CD4-positive, alpha-beta T cell treated with Interleukin-2 at 100 ng/mL for 4 hours (primary cell): ENCODE data around the gene HTN3.
"Not testable (repeated sequence)": the region's sequence is repeated elsewhere in the genome, so short reads cannot be mapped to it uniquely, and the experiment has no call there.

Experiments used
- DNase-seq: peaks from one replicate; pipeline ENCODE4 v3.0.0-alpha.2; 2020; ENCODE audit warnings: low spot score

Gene HTN3

DNA sequence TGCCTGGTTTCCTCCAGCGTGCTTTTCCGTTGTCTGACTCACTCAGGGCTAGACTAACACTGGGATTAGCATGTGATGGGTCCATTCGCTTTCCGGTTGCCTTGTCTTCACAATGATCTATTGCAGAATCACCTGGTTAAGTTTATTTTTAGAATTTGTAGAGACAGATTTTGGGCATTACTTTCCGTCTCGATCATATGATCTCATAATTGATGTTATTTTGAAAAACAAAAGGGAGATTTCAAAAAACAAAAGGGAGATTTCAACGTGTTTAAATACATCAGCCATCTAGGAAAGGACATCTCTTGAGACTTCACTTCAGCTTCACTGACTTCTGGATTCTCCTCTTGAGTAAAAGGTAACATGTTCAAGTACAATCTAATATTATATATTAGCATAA lies at the start of gene HTN3:
HTN3 (plus strand) TSS at position 301 of the 400 bp plus-strand sequence. CDS start 2,282 bp downstream, outside the sequence.
- not testable (repeated sequence) for DNase-seq

DNA sequence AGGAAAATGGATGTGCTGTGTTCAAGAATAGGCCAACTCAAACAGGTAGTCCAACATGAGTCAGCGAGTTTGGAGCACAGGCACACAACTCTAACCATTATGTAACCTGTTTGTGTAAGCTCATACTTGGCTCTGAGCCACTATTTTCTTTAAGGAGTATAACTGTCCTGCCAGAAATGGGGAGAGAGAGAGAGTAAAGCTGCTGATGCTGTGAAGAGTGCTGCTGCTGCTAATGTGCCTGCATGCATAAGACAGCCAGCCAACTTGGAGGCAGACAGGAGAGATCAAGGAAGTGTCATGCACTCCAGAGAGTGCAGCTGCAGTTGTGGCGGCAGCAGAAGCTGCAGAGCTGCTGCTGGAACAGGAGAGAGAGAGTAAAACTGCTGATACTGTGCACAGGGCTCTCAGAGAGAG lies 44.2 kb upstream of the HTN3 start:
- DNase-seq, result no peak

DNA sequence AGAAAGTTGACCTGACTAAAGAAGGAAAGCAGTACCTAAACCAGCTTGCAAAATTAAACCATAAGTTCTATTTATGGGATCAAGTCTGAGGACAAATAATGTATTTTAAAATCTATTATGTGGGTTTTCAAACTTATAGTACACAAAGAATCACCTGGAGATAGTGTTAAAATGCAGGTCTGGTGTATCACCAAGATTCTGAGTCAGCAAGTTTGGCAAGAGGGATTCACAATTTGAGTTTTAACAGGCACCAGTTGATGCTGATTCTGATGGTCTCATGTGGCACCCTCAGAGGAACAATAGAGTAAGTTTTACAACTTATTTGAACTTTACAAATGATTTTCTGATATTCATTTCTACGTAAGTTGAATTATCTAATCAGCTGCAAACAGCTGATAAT lies 41.6 kb upstream of the HTN3 start:
- no peak for DNase-seq

DNA sequence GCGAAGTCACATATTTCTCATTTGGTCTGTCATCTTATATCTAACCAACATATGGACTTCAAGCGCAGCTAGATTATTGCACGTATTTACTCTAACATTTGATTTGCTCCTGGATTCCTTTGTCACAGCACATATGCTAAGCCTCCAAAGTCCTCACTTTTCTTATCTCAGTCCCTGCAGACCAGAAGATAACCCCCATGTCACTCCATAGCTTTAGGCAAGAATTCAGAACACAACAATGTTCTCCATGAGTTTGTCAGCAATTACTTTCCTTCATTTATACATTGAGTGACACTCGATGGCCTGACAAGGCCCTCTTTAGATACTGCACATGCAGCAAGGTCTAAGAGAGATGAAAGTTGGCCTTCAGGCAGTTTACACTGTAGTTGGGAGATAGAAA lies 37.2 kb upstream of the HTN3 start:
- no peak for DNase-seq

DNA sequence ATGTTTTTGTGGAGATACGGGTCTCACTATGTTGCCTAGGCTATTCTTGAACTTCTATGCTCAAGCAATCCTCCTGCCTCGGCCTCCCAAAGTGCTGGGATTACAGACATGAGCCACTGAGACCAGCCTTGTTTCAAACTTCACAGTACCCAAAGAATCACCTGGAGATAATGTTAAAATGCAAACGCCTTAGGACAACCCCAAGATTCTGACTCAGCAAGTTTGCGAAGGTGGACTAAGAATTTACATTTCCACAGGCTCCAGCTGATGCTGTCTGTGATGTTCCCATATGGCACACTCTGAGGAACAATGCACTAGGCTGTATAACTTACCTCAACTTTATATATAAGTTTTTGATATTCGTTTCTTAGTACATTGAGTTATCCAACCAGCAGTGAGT lies 33.5 kb upstream of the HTN3 start:
- DNase-seq, result no peak

DNA sequence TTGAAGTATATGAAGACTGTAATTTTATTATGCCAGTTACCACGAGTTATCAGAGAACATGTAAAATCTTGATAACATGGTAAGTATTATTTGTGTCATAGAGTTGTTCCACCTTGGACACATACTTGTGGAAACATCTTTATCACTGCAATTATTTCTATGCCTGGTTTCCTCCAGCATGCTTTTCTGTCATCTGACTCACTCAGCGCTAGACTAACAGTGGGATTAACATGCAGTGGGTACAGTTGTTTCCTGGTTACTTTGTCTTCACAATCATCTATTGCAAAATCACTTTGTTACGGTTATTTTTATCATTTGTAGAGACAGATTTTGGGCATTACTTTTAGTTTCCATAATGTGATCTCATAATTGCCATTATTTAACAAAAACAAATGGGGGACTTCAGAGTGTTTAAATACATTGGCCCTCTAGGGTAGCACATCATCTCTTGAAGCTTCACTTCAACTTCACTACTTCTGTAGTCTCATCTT lies 32.7 kb upstream of the HTN3 start, which contains the start of gene STATH:
STATH (plus strand) TSS at position 441 of the 491 bp plus-strand sequence. CDS start 2,472 bp downstream, outside the sequence.
- no peak for DNase-seq

DNA sequence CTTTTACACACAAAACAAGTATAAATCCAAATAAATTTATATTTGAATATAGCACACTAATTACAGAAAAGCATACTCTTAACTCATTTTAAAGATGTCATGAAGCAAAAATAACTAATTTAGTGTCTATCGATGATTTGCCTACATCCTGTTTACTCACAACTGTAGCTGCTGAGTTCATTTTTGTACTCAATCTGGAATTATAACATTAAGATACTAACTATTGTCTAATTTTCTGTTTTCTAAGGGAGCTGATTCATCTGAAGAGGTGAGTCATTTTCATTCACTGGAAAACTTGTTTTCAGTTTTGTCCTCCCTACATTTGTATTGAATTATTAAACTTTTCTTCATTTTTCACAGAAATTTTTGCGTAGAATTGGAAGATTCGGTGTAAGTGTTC lies 28.8 kb upstream of the HTN3 start:
- no peak for DNase-seq

DNA sequence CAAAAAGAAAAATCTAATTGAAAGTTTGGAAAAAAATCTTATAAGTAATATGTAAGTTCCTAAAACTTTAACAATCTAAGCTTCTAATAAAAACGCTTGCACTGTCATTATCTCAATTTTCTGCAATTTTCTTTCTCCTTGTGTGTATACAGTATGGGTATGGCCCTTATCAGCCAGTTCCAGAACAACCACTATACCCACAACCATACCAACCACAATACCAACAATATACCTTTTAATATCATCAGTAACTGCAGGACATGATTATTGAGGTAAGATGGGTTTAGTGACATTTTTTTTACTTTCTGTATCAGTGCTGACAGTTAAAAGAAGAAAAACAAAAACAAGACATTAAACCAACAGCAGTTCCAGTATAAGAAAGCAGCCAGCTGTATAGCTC lies 27.5 kb upstream of the HTN3 start:
- no peak for DNase-seq

DNA sequence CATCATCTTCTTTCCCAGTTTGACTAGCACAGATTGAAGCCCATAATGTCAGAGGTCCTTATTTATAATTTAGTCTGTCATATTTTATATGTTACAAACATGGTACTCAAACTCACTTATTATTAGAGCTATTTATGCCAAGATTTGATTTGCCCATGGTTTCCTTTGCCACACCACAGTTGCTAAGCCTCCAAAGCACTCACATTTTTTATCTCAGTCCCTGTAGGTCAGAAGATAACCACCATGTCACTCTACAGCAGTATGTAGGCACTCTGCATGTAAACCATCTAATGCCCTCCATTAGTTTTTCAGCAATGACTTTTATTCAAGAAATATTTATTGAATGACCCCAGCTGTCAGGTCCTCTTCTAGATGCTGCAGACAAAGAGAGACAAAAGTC lies 25.8 kb upstream of the HTN3 start:
- DNase-seq, result no peak

DNA sequence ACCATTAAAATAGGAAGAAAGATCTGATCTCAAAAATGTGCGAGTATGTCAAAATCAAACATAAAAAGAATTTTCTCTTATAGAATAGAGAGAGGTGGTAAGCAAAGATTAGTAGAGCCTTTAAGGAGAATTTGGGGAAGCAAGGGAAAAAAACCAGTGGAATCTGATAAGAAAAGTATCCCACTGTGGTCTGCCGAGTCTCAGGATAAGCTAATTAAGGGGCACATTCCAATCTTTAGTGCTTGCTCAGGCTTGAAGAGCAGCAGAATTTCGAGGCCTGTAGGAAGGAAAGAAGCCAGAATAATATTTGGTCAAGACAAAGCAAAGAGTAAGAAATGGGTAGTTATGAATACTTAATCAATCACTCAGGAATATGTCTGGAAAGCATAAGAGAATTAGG lies 19.5 kb upstream of the HTN3 start:
- no peak for DNase-seq

DNA sequence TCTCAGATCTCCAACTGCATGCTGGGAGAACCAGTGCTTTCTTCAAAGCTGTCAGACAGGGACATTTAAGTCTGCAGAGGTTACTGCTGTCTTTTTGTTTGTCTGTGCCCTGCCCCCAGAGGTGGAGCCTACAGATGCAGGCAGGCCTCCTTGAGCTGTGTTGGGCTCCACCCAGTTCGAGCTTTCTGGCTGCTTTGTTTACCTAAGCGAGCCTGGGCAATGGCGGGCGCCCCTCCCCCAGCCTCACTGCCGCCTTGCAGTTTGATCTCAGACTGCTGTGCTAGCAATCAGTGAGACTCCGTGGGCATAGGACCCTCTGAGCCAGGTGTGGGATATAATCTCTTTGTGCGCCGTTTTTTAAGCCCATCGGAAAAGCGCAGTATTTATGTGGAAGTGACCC lies 9.3 kb upstream of the HTN3 start:
- DNase-seq, result not testable (repeated sequence)

DNA sequence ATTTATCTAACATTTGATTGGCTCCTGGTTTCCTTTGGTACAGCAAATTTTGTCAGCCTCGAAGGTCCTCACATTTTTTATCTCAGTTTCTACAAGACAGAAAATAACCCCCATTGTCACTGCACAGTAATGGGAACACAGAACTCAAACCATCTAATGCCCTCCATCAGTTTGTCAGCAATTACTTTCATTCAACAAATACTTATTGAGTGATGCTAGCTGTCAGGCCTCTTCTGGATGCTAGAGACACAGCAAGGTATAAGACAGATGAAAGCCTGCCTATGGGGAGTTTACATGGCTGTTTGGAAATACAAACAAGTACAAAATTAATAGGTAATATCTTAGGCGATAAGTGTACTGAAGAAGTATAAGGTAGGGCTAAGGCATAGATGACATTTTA lies 5.0 kb upstream of the HTN3 start:
- no peak for DNase-seq

DNA sequence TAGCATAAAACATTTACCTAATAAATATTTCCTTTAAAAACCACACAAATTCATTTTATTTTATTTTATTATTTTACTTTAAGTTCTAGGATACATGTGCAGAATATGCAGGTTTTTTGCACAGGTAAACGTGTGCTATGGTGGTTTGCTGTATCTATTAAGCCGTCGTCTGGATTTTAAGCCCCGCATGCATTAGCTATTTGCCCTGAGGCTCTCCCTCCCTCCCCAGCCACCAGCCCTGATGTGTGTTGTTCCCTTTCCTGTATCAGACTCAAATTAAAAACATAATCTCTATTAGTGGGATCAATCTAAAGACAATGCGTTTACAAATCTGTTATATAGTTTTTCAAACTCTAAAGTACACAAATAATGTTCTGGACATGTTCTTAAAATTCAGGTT lies 1.2 kb upstream of the HTN3 start:
- no peak for DNase-seq

DNA sequence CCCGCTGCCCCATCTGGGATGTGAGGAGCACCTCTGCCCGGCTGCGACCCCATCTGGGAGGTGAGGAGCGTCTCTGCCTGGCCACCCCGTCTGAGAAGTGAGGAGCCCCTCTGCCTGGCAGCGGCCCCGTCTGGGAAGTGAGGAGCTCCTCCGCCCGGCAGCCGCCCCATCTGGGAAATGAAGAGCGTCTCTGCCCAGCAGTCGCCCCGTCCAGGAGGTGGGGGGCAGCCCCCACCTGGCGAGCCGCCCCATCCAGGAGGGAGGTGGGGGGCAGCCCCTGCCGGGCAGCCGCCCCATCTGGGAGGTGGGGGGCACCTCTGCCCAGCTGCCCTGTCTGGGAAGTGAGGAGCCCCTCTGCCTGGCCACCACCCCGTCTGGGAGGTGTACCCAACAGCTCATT lies 9.3 kb downstream of the HTN3 start:
- DNase-seq, result not testable (repeated sequence)

DNA sequence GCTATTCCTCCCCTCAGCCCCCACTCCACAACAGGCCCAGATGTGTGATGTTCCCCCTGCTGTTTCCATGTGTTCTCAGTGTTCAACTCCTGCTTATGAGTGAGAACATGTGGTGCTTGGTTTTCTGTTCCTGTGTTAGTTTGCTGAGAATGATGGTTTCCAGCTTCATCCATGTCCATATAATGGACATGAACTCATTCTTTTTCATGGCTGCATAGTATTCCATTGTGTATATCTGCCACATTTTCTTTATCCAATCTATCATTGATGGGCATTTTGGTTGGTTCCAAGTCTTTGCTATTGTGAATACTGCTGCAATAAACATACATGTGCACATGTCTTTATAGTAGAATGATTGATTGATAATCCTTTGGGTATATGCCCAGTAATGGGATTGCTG lies 11.7 kb downstream of the HTN3 start:
- DNase-seq, result not testable (repeated sequence)

DNA sequence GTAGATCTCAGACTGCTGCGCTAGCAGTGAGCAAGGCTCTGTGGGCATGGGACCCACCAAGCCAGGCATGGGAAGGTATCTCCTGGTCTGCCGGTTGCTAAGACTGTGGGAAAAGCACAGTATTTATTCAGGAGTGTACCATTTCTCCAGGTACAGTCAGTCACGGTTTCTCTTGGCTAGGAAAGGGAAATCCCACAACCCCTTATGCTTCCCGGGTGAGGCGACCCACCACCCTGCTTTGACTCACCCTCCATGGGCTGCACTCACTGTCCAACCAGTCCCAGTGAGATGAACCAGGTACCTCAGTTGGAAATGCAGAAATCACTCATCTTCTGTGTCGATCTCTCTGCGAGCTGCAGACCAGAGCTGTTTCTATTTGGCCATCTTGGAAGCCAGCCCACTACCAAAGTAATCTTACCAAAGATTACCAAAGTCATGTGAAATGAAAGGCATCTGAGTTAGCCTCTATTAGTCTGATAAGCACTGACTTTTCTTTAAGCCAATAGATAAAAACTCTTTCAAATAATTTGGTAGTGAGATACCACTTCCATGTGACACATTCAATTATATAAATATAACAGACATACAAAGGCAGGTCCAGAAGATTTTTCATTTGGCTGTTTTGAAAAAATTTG lies 13.5 kb downstream of the HTN3 start:
- no peak for DNase-seq

DNA sequence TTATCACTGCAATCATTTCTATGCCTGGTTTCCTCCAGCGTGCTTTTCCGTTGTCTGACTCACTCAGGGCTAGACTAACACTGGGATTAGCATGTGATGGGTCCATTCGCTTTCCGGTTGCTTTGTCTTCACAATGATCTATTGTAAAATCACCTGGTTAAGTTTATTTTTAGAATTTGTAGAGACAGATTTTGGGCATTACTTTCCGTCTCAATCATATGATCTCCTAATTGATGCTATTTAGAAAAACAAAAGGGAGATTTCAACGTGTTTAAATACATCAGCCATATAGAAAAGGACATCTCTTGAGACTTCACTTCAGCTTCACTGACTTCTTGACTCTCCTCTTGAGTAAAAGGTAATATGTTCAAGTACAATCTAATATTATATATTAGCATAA lies 21.9 kb downstream of the HTN3 start, which contains the start of gene HTN1:
HTN1 (plus strand) TSS at position 301 of the 400 bp plus-strand sequence. CDS start 2,639 bp downstream, outside the sequence.
- not testable (repeated sequence) for DNase-seq

DNA sequence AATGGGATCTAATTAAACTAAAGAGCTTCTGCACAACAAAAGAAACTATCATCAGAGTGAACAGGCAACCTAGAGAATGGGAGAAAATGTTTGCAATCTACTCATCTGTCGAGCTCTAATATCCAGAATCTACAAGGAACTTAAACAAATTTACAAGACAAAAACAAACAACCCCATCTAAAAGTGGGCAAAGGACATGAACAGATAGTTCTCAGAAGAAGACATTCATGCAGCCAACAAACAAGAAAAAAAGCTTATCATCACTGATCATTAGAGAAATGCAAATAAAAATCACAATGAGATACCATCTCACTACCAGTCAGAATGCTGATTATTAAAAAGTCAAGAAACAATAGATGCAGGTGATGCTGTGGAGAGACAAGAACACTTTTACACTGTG lies 28.3 kb downstream of the HTN3 start:
- DNase-seq, result not testable (repeated sequence)

DNA sequence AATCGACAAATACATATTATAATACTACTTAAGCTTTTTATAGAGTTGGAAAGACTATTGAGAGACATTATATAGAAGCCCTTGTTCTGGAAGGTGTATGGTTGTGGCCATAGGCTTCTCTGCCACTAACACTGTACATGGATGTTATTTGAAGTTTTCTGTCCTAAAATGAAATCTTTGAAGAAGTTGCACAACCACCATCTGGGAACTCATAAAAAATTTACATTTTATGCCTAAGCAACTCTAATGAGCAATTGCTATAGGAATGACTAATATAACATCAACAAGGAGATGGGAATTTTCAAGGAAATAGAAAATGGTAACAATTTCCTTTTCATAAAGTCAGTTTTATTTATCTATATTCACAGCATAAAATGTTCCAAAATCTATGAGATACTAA lies 29.4 kb downstream of the HTN3 start:
- no peak for DNase-seq

DNA sequence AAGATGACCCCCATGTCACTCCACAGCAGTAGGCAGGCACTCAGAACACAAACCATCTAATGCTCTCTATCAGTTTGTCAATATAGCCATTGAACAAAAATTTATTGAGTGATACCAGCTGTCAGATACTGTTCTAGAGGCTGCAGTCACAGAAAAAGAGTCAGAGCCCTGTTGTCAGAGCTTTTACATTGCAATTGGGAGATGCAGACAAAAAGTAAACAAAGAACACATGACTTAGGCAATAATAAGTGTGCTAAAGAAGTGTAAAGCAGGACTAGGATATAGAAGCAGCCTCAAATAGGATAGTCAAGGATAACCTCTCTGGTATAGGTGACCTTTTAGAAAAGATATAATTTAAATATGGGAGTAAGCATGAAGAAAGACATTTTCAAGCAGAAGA lies 30.9 kb downstream of the HTN3 start:
- no peak for DNase-seq

DNA sequence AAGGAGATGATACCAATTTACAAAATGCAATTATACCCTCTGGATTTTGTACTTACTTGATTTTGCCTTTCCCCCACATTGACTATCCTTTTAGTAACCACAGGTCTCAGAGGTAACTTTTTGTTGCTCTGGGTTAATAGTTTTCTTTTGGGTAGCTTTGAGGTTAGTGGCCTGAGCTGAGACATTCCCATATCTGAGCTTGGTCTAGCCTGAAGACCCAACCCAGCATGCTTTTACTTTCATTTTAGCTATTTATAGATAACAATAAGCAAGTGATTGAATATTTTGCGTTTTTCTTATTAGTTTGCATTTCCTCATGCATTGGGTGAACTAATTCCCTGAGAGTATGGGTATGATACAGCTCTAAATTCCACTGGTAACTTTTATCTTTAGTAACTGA lies 33.7 kb downstream of the HTN3 start:
- no peak for DNase-seq

DNA sequence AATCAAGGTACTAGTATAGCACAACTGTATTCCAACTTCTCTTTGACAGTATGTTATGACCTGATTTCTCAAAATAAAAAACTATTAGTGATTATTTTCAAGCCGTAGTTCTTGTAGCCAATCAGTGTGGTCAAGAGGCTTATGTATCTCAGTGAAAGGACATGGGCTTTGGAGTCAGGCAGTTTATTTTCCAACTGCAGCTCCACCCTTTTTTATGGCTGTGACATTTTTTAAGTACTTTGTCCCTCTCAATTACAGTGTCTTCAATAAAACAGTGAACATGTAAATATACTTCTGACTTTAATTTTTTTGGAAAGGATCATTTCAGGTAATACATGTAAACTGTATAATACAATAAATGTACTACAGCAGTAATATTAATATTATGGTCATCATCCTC lies 51.9 kb downstream of the HTN3 start:
- DNase-seq, result no peak
